Mammary epithelial cell (primary cell): ENCODE measurements around the gene CAMK2A.

Source experiments
- EZH2 ChIP-seq: IDR thresholded peaks from 2 replicates; pipeline ENCODE4 v1.6.1; 2012; ENCODE audit warnings: low read length, inconsistent platforms, borderline replicate concordance
- TF ChIP-seq, protein P1 (sequence below), 2 donors: IDR thresholded peaks in 1 of 2; conservative IDR thresholded peaks in 1 of 2; 2 replicates each; pipeline ENCODE4 v1.5.1; 2011 to 2012; ENCODE audit warnings: inconsistent platforms in 2 of 2, low read length in 2 of 2, mild to moderate bottlenecking in 2 of 2, control low read depth in 1 of 2, low read depth in 1 of 2; ENCODE audit not compliant: insufficient read depth in 1 of 2; ENCODE audit errors: extremely low read depth in 1 of 2

GRCh38 chr5:150274811-150275210, 14.8 kb downstream of the CAMK2A start:
- TF ChIP-seq, protein P1, sequence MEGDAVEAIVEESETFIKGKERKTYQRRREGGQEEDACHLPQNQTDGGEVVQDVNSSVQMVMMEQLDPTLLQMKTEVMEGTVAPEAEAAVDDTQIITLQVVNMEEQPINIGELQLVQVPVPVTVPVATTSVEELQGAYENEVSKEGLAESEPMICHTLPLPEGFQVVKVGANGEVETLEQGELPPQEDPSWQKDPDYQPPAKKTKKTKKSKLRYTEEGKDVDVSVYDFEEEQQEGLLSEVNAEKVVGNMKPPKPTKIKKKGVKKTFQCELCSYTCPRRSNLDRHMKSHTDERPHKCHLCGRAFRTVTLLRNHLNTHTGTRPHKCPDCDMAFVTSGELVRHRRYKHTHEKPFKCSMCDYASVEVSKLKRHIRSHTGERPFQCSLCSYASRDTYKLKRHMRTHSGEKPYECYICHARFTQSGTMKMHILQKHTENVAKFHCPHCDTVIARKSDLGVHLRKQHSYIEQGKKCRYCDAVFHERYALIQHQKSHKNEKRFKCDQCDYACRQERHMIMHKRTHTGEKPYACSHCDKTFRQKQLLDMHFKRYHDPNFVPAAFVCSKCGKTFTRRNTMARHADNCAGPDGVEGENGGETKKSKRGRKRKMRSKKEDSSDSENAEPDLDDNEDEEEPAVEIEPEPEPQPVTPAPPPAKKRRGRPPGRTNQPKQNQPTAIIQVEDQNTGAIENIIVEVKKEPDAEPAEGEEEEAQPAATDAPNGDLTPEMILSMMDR (conservative IDR thresholded peaks at IDR 0.05 in 1 of 2, IDR thresholded peaks at IDR 0.05 in 1 of 2; ENCODE audit: extremely low read depth in 1 of 2, insufficient read depth in 1 of 2, low read depth in 1 of 2, low read length in 2 of 2), result no peak
- no peak for TF ChIP-seq EZH2
